LNCaP clone FGC (cell line): ENCODE results near the gene MRPS12.

Experiments used
- DNase-seq: peaks from one replicate; pipeline ENCODE4 v3.0.0-alpha.2; 2011; ENCODE audit warnings: low read depth
- H3K4me3 ChIP-seq: 2 replicates; pipeline ENCODE4 v1.5.1; 2011; ENCODE audit warnings: mild to moderate bottlenecking, low read depth, low read length, control low read depth
- CTCF ChIP-seq: IDR thresholded peaks from 2 replicates; pipeline ENCODE4 v1.5.1; 2012; ENCODE audit warnings: mild to moderate bottlenecking; ENCODE audit not compliant: control insufficient read depth, insufficient read depth; ENCODE audit errors: extremely low read depth

MRPS12 gene

GRCh38 chr19:38892841-38893240, 37.9 kb upstream of the MRPS12 start:
- TF ChIP-seq CTCF: no peak
- no peak overlapping the region for H3K4me3 ChIP-seq
- DNase-seq: no peak

- H3K4me3 ChIP-seq: no peak overlapping the region
- TF ChIP-seq CTCF: no peak
- no peak for DNase-seq
Observed at GRCh38 chr19:38893341-38893771, 37.4 kb upstream of the MRPS12 start.

DNA sequence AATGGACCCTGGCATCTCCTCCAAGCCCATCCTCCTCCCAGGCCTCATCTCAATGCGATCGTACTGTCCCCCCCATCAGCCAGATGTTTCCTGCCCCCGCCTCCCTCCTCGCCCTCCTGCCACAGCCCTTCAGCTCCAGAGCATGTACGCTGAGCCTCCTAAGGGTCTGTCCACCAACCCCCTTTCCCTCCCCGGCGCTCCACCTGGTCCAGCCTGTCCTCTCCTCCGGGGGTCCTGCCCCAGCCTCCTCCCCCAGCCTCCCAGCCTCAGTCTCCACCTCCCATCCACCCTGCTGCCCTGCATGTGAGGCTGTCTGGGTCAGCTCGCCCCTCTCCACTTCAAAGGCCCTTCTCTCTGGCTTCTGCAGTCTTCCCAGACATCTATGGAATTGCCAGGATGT, 35.8 kb upstream of the MRPS12 start:
- DNase-seq: no peak
- TF ChIP-seq CTCF: no peak
- H3K4me3 ChIP-seq: no peak overlapping the region

DNA sequence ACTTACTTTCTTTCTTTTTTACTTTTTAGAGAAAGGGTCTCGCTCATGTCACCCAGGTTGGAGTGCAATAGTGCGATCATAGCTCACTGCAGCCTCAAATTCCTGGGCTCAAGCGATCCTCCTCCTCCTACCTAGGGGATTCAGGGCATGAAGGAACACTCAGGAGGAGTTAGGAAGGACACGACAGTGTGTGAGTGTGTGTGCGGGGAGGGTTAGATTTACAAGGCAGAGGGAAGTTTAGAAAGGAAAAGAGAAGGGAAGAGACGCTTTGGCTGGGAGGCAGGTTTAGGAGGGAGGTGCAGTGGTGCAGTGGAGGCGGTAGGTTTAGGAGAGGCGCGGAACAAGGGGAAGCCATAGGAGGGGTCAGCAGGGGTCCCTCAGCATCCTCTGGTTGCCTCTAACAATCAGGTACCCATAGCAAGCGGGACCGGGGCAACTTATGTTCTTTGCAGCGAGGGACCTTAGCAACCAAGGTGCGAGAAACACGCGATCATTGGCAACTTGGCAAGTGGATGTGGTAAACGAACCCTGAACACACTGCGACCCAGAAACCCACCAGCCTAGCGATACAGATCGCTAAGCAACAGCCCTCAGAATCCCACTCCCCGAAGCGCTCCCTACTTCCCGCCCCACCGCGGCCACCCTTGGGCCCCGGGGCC, 31.8 kb upstream of the MRPS12 start:
- no peak for TF ChIP-seq CTCF
- no peak for DNase-seq
- peak overlapping the region; percentile 99 for H3K4me3 ChIP-seq

DNA sequence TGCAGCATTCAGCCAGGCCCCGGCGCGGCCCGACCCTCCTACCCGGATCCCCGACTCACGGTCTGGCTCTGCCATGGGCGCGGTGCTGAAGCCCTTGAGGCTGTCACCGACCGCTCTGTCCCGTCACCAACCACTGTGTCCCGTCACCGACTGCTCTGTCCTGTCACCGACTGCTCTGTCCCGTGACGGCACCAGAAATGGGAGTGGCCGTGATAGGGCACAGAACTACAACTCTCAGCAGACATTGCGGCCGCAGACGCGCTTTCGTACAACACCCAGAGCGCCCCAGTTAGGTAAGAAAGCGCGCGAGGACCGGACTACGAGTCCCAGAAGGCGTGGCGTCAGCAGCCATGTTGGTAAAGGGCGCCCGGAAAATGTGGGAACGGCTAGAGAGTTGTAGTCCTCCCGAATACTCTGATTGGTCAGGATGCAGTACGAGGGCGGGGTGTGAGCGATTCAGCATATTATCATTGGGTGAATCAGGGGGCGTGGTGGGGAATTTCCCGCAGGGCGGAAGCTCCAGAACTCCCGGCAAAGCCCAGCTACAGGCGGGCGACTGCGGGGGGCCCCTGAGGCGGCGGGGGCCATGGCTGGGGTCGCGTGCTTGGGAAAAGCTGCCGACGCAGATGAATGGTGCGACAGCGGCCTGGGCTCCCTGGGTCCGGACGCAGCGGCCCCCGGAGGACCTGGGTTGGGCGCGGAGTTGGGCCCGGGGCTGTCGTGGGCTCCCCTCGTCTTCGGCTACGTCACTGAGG, 31.1 kb upstream of the MRPS12 start, which contains the start of the genes NFKBIB and SIRT2:
TSS of gene NFKBIB (plus strand) at position 523 of the 755 bp plus-strand sequence. CDS start at position 587, 64 bp downstream.
TSS of gene SIRT2 (minus strand) at position 172 of the 755 bp plus-strand sequence. CDS start at position 75, 97 bp downstream.
- TF ChIP-seq CTCF: no peak
- peak; percentile 99 for DNase-seq
- H3K4me3 ChIP-seq: peak within 1 kb of the TSS; percentile 99

GRCh38 chr19:38900202-38900629, 30.5 kb upstream of the MRPS12 start:
- no peak for DNase-seq
- peak overlapping the region; percentile 99 for H3K4me3 ChIP-seq
- TF ChIP-seq CTCF: no peak
